HEK293 (cell line): Measurements from ENCODE around the gene MAN1C1.

Source experiments
- IKZF3 ChIP-seq: fragments of 450-650 bp; IDR thresholded peaks from 2 replicates; pipeline ENCODE4 v1.5.0; 2018; ENCODE audit warnings: missing biosample characterization, mild to moderate bottlenecking, missing genetic modification characterization, moderate library complexity
- REST ChIP-seq: fragments of 450-650 bp; formaldehyde crosslinking; IDR thresholded peaks from 2 replicates; pipeline ENCODE4 v1.5.1; 2016; ENCODE audit warnings: missing biosample characterization, missing genetic modification characterization
- ZNF221 ChIP-seq: fragments of 450-650 bp; formaldehyde crosslinking; IDR thresholded peaks from 2 replicates; pipeline ENCODE4 v1.5.1; 2017; ENCODE audit warnings: missing biosample characterization, missing genetic modification characterization, borderline replicate concordance

- TF ChIP-seq IKZF3 (tag by site-specific recombination) (no peak), REST (no peak), ZNF221 (no peak)
Observed at GRCh38 chr1:25620701-25621350, 4.2 kb downstream of the MAN1C1 start.
